Measurements from ENCODE around the gene STARD9. TPM values are rescaled to one million over a fixed set of nuclear protein-coding genes. Genes with fewer than 3 reads are reported as not detected.
A peak's percentile ranks its signal among the peaks of the same experiment; 100 is the strongest.
"Not testable (repeated sequence)": the region's sequence is repeated elsewhere in the genome, so short reads cannot be mapped to it uniquely, and the experiment has no call there.

Gene STARD9
- total RNA-seq, 1 donor from 2014 or later = 10.0 TPM

DNA sequence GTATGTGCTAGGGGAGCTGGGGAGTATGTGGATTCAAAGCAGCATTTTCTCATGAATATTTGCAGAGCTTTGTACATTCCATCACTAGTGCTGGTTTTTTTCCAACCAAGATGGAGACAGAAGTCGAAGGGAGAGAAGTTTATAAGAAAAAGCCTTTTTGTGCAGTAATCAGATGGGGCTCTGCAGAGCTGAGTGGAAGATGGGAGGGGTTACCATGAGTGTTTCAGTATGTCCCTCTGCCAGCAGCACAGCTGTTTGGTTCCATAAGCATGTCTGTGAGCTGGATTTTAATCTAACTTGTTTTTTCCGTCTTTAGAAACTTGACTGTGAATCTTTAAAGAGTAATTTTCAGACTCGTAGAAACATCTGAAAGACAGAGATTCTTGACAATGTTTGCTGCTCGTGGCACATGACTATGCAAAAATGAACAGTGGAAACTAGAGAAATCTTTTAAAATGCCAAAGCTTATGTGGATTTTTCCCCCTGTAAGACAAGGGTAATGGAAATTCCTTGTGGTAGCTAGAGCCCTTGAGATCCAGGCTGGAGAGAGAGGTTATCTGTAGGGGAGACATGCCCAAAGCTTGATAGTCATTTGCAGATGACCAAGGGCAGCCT, 20.3 kb downstream of the STARD9 start:
- no peaks in the 10 kb centered on the region for H3K27me3 Mint-ChIP-seq (ENCODE audit: low read depth)
- H3K4me1 Mint-ChIP-seq (ENCODE audit: low read depth) = no peaks in the 10 kb centered on the region
- intact Hi-C loops (cut with micrococcal nuclease) = no loop called here
- H3K27ac Mint-ChIP-seq = no peak overlapping the region
- peaks cover 15% of the 10 kb centered on the region for H3K36me3 Mint-ChIP-seq (ENCODE audit: low read depth)
- H3K4me3 Mint-ChIP-seq (ENCODE audit: low read depth) = no peak overlapping the region
- DNase-seq (ENCODE audit: low spot score) = no peak
- no peaks in the 10 kb centered on the region for H3K9me3 Mint-ChIP-seq

GRCh38 chr15:42601316-42601715, 25.9 kb downstream of the STARD9 start:
- DNase-seq (ENCODE audit: low spot score); H3K4me3 Mint-ChIP-seq (ENCODE audit: low read depth); H3K27ac Mint-ChIP-seq; H3K9me3 Mint-ChIP-seq; H3K27me3 Mint-ChIP-seq (ENCODE audit: low read depth); intact Hi-C loops (cut with micrococcal nuclease): not testable (repeated sequence)
- H3K36me3 Mint-ChIP-seq (ENCODE audit: low read depth) = peaks cover 31% of the 10 kb centered on the region
- peaks cover 27% of the 10 kb centered on the region for H3K4me1 Mint-ChIP-seq (ENCODE audit: low read depth)

GRCh38 chr15:42602501-42602900, 27.1 kb downstream of the STARD9 start:
- DNase-seq (ENCODE audit: low spot score) = no peak
- Mint-ChIP-seq H3K4me1 (ENCODE audit: low read depth) (peaks cover 28% of the 10 kb centered on the region), H3K4me3 (ENCODE audit: low read depth) (no peak overlapping the region), H3K36me3 (ENCODE audit: low read depth) (peaks cover 31% of the 10 kb centered on the region), H3K27me3 (ENCODE audit: low read depth) (no peaks in the 10 kb centered on the region), H3K27ac (no peak overlapping the region), H3K9me3 (peaks cover 5% of the 10 kb centered on the region)
- intact Hi-C loops (cut with micrococcal nuclease) = no loop called here

GRCh38 chr15:42603978-42604377, 28.6 kb downstream of the STARD9 start:
- no peak overlapping the region for H3K4me3 Mint-ChIP-seq (ENCODE audit: low read depth)
- no peak for DNase-seq (ENCODE audit: low spot score)
- H3K4me1 Mint-ChIP-seq (ENCODE audit: low read depth) = peaks cover 42% of the 10 kb centered on the region
- H3K36me3 Mint-ChIP-seq (ENCODE audit: low read depth) = peaks cover 31% of the 10 kb centered on the region
- H3K9me3 Mint-ChIP-seq = peaks cover 5% of the 10 kb centered on the region
- peak overlapping the region; percentile 64 for H3K27ac Mint-ChIP-seq
- intact Hi-C loops (cut with micrococcal nuclease) = no loop called here
- no peaks in the 10 kb centered on the region for H3K27me3 Mint-ChIP-seq (ENCODE audit: low read depth)

GRCh38 chr15:42604894-42605744, 29.7 kb downstream of the STARD9 start:
- Mint-ChIP-seq H3K27ac (peak overlapping the region; percentile 91), H3K36me3 (ENCODE audit: low read depth) (peaks cover 22% of the 10 kb centered on the region), H3K9me3 (peaks cover 5% of the 10 kb centered on the region), H3K27me3 (ENCODE audit: low read depth) (no peaks in the 10 kb centered on the region), H3K4me3 (ENCODE audit: low read depth) (peak overlapping the region; percentile 47), H3K4me1 (ENCODE audit: low read depth) (peaks cover 45% of the 10 kb centered on the region)
- DNase-seq (ENCODE audit: low spot score) = no peak
- intact Hi-C loops (cut with micrococcal nuclease) = no loop called here

GRCh38 chr15:42605796-42606195, 30.4 kb downstream of the STARD9 start:
- peak overlapping the region; percentile 91 for H3K27ac Mint-ChIP-seq
- DNase-seq (ENCODE audit: low spot score) = no peak
- intact Hi-C loops (cut with micrococcal nuclease) = no loop called here
- peaks cover 20% of the 10 kb centered on the region for H3K36me3 Mint-ChIP-seq (ENCODE audit: low read depth)
- H3K4me1 Mint-ChIP-seq (ENCODE audit: low read depth) = peaks cover 46% of the 10 kb centered on the region
- H3K9me3 Mint-ChIP-seq = peaks cover 5% of the 10 kb centered on the region
- no peak overlapping the region for H3K4me3 Mint-ChIP-seq (ENCODE audit: low read depth)
- no peaks in the 10 kb centered on the region for H3K27me3 Mint-ChIP-seq (ENCODE audit: low read depth)

DNA sequence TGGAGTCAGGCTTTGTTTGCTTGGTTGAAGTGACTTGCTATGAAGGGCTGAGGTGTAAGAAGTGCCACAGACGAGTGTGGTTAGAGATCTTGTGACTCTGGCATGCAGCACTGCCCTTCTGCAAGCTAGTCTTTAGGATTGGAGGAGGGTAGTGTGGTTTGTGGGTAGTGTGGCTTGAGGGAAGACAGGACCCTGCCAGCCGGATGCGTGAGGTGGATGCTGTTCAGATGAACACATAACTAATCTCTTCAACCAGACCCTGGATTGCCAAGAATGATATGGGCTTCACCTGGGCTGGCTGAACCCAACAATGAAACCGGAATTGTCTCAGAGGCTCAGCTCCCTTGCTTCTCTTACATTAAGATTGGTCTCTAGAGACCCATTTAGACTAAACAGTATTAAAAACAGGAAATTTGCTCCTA, 32.7 kb downstream of the STARD9 start:
- Mint-ChIP-seq H3K9me3 (no peaks in the 10 kb centered on the region), H3K27me3 (ENCODE audit: low read depth) (no peaks in the 10 kb centered on the region), H3K27ac (peak overlapping the region; percentile 62), H3K4me1 (ENCODE audit: low read depth) (peaks cover 46% of the 10 kb centered on the region), H3K36me3 (ENCODE audit: low read depth) (peaks cover 11% of the 10 kb centered on the region), H3K4me3 (ENCODE audit: low read depth) (peak overlapping the region; percentile 3)
- DNase-seq (ENCODE audit: low spot score) = peak; percentile 74
- intact Hi-C loops (cut with micrococcal nuclease) = loop anchor here (2.0 kb wide), 1 partner anchor 33 kb away; the partner anchor contains the start of gene STARD9

GRCh38 chr15:42608752-42609488, 33.5 kb downstream of the STARD9 start:
- no peaks in the 10 kb centered on the region for H3K27me3 Mint-ChIP-seq (ENCODE audit: low read depth)
- H3K27ac Mint-ChIP-seq = peak overlapping the region; percentile 62
- H3K9me3 Mint-ChIP-seq = no peaks in the 10 kb centered on the region
- H3K36me3 Mint-ChIP-seq (ENCODE audit: low read depth) = peaks cover 3% of the 10 kb centered on the region
- H3K4me3 Mint-ChIP-seq (ENCODE audit: low read depth) = peak overlapping the region; percentile 15
- H3K4me1 Mint-ChIP-seq (ENCODE audit: low read depth) = peaks cover 41% of the 10 kb centered on the region
- DNase-seq (ENCODE audit: low spot score) = no peak
- intact Hi-C loops (cut with micrococcal nuclease) = loop anchor here (2.0 kb wide), 1 partner anchor 34 kb away; the partner anchor contains the start of gene STARD9

DNA sequence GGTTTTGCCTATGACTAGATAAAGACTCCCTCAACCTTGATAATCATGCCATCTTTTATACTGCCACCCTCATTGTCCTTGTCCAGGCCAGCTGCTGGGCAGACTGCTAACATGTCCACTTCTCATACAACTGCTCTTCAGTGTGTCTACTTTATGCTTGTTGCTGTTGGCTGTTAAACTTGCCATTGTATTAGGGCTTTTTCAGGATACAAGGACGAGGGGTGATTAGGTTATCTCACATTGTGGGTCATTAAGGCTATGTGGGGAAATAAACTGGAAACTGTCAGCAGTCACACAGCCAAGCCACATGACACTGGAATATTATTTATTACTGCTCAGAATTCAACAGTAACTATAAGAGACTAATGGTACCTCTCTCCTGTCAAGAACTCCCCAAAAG, 36.1 kb downstream of the STARD9 start:
- peaks cover 18% of the 10 kb centered on the region for H3K4me1 Mint-ChIP-seq (ENCODE audit: low read depth)
- no peaks in the 10 kb centered on the region for H3K36me3 Mint-ChIP-seq (ENCODE audit: low read depth)
- intact Hi-C loops (cut with micrococcal nuclease) = no loop called here
- no peak for DNase-seq (ENCODE audit: low spot score)
- H3K9me3 Mint-ChIP-seq = no peaks in the 10 kb centered on the region
- no peak overlapping the region for H3K4me3 Mint-ChIP-seq (ENCODE audit: low read depth)
- no peaks in the 10 kb centered on the region for H3K27me3 Mint-ChIP-seq (ENCODE audit: low read depth)
- H3K27ac Mint-ChIP-seq = no peak overlapping the region

DNA sequence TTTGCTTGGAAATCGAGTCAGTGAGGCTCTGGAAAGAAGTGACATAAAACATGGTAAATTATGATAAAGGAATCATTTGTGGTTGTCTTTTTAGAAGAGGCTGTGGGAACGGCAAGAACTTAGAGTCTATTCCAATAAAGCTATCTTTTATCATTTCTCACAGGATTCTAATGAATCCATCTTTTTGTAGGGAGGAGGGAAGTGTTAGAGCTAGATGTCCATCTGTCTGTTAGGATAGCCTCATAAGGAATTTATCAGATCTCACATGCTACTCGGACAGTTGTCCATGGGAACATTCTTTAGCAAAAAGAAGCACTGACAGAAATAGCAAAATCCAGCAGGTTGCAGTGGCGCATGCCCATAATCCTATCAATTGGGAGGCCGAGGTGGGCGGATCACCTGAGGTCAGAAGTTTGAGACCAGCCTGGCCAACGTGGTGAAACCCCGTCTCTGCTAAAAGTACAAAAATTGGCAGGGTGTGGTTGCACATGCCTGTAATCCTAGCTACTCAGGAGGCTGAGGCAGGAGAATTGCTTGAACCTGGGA, 37.0 kb downstream of the STARD9 start:
- Mint-ChIP-seq H3K27ac (no peak overlapping the region), H3K27me3 (ENCODE audit: low read depth) (no peaks in the 10 kb centered on the region), H3K4me3 (ENCODE audit: low read depth) (no peak overlapping the region), H3K9me3 (no peaks in the 10 kb centered on the region), H3K4me1 (ENCODE audit: low read depth) (peaks cover 18% of the 10 kb centered on the region), H3K36me3 (ENCODE audit: low read depth) (no peaks in the 10 kb centered on the region)
- DNase-seq (ENCODE audit: low spot score) = no peak
- intact Hi-C loops (cut with micrococcal nuclease) = no loop called here

GRCh38 chr15:42616107-42616506, 40.7 kb downstream of the STARD9 start:
- H3K36me3 Mint-ChIP-seq (ENCODE audit: low read depth) = peaks cover 3% of the 10 kb centered on the region
- H3K4me1 Mint-ChIP-seq (ENCODE audit: low read depth) = peaks cover 6% of the 10 kb centered on the region
- no peaks in the 10 kb centered on the region for H3K27me3 Mint-ChIP-seq (ENCODE audit: low read depth)
- H3K27ac Mint-ChIP-seq = no peak overlapping the region
- H3K4me3 Mint-ChIP-seq (ENCODE audit: low read depth) = no peak overlapping the region
- H3K9me3 Mint-ChIP-seq = no peaks in the 10 kb centered on the region
- intact Hi-C loops (cut with micrococcal nuclease) = no loop called here
- DNase-seq (ENCODE audit: low spot score) = no peak

GRCh38 chr15:42619656-42620371, 44.4 kb downstream of the STARD9 start:
- peaks cover 3% of the 10 kb centered on the region for H3K36me3 Mint-ChIP-seq (ENCODE audit: low read depth)
- intact Hi-C loops (cut with micrococcal nuclease) = no loop called here
- no peaks in the 10 kb centered on the region for H3K9me3 Mint-ChIP-seq
- no peak overlapping the region for H3K27ac Mint-ChIP-seq
- peaks cover 6% of the 10 kb centered on the region for H3K4me1 Mint-ChIP-seq (ENCODE audit: low read depth)
- H3K27me3 Mint-ChIP-seq (ENCODE audit: low read depth) = no peaks in the 10 kb centered on the region
- no peak overlapping the region for H3K4me3 Mint-ChIP-seq (ENCODE audit: low read depth)
- DNase-seq (ENCODE audit: low spot score) = no peak
